Lung (tissue), 12 donors: ENCODE results near the gene CACNA1C. TPM values are rescaled to one million over a fixed set of nuclear protein-coding genes. Genes with fewer than 3 reads are reported as not detected.
A peak's percentile ranks its signal among the peaks of the same experiment; 100 is the strongest.

Experiments
- ATAC-seq: fragments of 200-7000 bp; cut with Tn5 transposase; one replicate; pipeline ENCODE4 v1.9.1; 2020; ENCODE audit warnings: moderate number of reproducible peaks; ENCODE audit not compliant: insufficient read depth, low FRiP score
- DNase-seq, 3 donors: peaks; one replicate each; pipeline ENCODE4 v3.0.0-alpha.2; 2013 to 2017
- H3K27ac ChIP-seq, 2 donors: one replicate each; pipeline ENCODE4 v1.5.1; 2013; ENCODE audit warnings: mild to moderate bottlenecking in 2 of 2, moderate library complexity in 2 of 2, control low read depth in 1 of 2, inconsistent platforms in 1 of 2, low read depth in 1 of 2, low read length in 1 of 2
- H3K27me3 ChIP-seq, 3 donors: one replicate each; pipeline ENCODE4 v1.5.1; 2013; ENCODE audit warnings: low read length in 2 of 3; ENCODE audit not compliant: control insufficient read depth in 3 of 3, insufficient read depth in 3 of 3
- H3K36me3 ChIP-seq, 4 donors: one replicate each; pipeline ENCODE4 v1.5.1; 2013; ENCODE audit warnings: low read length in 4 of 4, mild to moderate bottlenecking in 1 of 4, moderate library complexity in 1 of 4; ENCODE audit not compliant: control insufficient read depth in 4 of 4, insufficient read depth in 4 of 4
- H3K4me1 ChIP-seq, 5 donors: one replicate each; pipeline ENCODE4 v1.5.1; 2013; ENCODE audit warnings: low read length in 5 of 5, mild to moderate bottlenecking in 2 of 5, moderate library complexity in 1 of 5; ENCODE audit not compliant: control insufficient read depth in 5 of 5, insufficient read depth in 5 of 5
- H3K4me3 ChIP-seq: one replicate; pipeline ENCODE4 v1.5.1; 2013; ENCODE audit warnings: mild to moderate bottlenecking, control low read depth, moderate library complexity
- H3K9ac ChIP-seq, 2 donors: one replicate each; pipeline ENCODE4 v1.5.1; 2013; ENCODE audit warnings: low read length in 2 of 2, control low read depth in 1 of 2; ENCODE audit not compliant: insufficient read depth in 1 of 2
- H3K9me3 ChIP-seq, 4 donors: one replicate each; pipeline ENCODE4 v1.5.1; 2013; ENCODE audit warnings: low read length in 3 of 4, mild to moderate bottlenecking in 1 of 4, moderate library complexity in 1 of 4; ENCODE audit not compliant: control insufficient read depth in 4 of 4, insufficient read depth in 3 of 4
- WGBS, 2 donors: extraction: QIAGEN DNeasy Blood & Tissue Kit; methylation state at CpG; one replicate each; pipeline ENCODE4 v1.1.7; 2013; 5-methylcytosine and 5-hydroxymethylcytosine counted together
- polyA plus RNA-seq, 2 donors: library from polyadenylated mRNA; stranded (reverse); fragments of 200-250 nt; gene quantifications; one replicate each; pipeline ENCODE4 v1.2.1, GENCODE V29; 2013
- total RNA-seq, 2 donors: library from RNA; depleted of rRNA in 1 of 2; stranded (reverse); fragments of >200 nt in 1 of 2; gene quantifications; one replicate each; pipeline ENCODE4 v1.2.1, GENCODE V29; 2014 to 2021
- TF ChIP-seq, protein P1 (sequence below): IDR thresholded peaks from 2 replicates; pipeline ENCODE4 v1.5.1; 2012; ENCODE audit warnings: mild to moderate bottlenecking; ENCODE audit errors: control extremely low read depth, extremely low read depth
- donor health status: control.
- donor health status: control.
- donor health status: Bipolar disorder and iron deficiency.
- donor health status: healthy.
- donor health status: DM: yes; HTN: yes; CAD: no.

The CACNA1C gene
- total and polyA plus RNA-seq, 4 donors: 3.2 to 17.5 (median 7.5) TPM

DNA sequence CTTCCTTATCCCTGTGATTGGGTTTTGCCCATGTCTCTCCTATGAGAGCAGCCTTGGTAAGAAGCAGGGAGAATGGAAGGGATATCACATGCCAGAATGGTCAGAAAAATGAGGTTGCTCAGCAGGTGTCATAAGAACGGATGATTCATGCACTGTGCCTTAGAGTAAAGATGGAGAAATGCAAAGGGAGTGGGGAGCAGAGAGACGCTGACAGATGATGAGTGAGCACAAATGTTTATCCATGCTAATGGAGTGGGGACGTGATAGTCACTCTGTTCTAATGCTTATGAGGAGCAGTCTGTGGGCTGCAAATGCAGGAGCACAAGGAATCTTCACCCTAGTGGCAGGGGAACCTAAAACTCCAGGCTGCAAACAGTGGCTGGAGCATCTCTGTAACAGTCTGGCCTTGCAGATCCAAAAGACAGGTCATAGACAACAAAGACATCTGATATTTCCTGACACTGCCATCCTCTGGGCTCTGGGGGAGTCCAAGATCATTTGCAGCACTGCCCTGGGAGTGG, 243.2 kb downstream of the CACNA1C start:
- peak in 1 of 3 donors; percentile 44 for DNase-seq
- H3K36me3 ChIP-seq: no peaks in the 10 kb centered on the region
- WGBS, 2 donors: 26 to 39% methylated on average over 3 of the region's 3 CpGs
- no peaks in the 10 kb centered on the region for H3K9me3 ChIP-seq
- H3K27ac ChIP-seq: peak overlapping the region; percentile 13 to 37
- ATAC-seq: no peak
- no peak overlapping the region for H3K9ac ChIP-seq
- H3K4me3 ChIP-seq: no peak overlapping the region
- H3K4me1 ChIP-seq: peaks cover 0 to 14% (median 6%) of the 10 kb centered on the region in 5 donors
- TF ChIP-seq, protein P1, sequence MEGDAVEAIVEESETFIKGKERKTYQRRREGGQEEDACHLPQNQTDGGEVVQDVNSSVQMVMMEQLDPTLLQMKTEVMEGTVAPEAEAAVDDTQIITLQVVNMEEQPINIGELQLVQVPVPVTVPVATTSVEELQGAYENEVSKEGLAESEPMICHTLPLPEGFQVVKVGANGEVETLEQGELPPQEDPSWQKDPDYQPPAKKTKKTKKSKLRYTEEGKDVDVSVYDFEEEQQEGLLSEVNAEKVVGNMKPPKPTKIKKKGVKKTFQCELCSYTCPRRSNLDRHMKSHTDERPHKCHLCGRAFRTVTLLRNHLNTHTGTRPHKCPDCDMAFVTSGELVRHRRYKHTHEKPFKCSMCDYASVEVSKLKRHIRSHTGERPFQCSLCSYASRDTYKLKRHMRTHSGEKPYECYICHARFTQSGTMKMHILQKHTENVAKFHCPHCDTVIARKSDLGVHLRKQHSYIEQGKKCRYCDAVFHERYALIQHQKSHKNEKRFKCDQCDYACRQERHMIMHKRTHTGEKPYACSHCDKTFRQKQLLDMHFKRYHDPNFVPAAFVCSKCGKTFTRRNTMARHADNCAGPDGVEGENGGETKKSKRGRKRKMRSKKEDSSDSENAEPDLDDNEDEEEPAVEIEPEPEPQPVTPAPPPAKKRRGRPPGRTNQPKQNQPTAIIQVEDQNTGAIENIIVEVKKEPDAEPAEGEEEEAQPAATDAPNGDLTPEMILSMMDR: no peak
- H3K27me3 ChIP-seq: no peaks in the 10 kb centered on the region

DNA sequence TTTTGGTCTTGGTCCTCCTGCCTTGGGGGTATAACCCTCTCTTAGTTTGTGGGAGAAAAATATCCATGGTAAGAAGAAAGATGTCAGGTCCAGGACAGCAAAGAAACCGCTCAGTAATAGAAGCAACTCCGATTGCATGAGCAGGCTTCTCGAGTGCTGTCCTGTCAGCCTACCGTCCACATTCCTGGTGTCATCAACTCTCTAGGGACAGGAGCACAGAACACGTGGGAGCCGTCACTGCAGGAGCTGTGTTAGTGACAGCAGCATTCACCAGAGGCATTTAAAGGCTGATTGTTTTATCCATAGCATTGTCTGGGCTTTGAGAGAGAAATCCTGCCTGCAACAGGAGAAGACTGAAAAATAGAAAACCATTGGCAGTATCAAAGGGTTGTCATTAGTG, 244.2 kb downstream of the CACNA1C start:
- TF ChIP-seq, protein P1: no peak
- Histone ChIP-seq H3K4me3 (no peak overlapping the region), H3K27me3 (no peaks in the 10 kb centered on the region), H3K4me1 (peaks cover 0 to 15% (median 6%) of the 10 kb centered on the region in 5 donors), H3K27ac (no peak overlapping the region), H3K36me3 (no peaks in the 10 kb centered on the region), H3K9me3 (no peaks in the 10 kb centered on the region), H3K9ac (no peak overlapping the region)
- ATAC-seq: no peak
- DNase-seq: no peak
- WGBS, 2 donors: 73 to 83% methylated on average over 6 of the region's 6 CpGs

DNA sequence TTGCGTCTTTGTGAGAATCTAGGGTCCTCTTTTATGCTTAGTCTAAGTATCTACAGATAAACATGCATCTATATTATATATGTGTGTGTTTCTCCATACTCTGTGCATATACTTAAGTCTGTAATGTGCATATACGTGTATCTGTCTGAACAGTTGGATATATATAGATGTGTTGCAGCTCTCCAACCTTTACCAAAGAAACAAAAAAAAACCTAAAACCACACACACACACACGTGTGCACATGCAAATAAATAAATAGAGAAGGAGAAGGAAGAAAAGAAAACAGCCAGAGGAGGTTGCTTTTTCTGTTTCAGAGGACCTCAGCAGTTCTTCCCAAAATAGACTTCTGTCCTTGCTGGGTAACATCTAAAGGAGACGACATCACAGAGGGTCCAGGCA, 244.9 kb downstream of the CACNA1C start:
- H3K4me1 ChIP-seq: peaks cover 0 to 17% (median 6%) of the 10 kb centered on the region in 5 donors
- TF ChIP-seq, protein P1: no peak
- H3K36me3 ChIP-seq: no peaks in the 10 kb centered on the region
- no peaks in the 10 kb centered on the region for H3K9me3 ChIP-seq
- no peak overlapping the region for H3K27ac ChIP-seq
- no peak for DNase-seq
- no peak for ATAC-seq
- WGBS, 2 donors: 61 to 62% methylated on average over 4 of the region's 4 CpGs
- H3K9ac ChIP-seq: no peak overlapping the region
- peaks cover 0 to 2% (median 0%) of the 10 kb centered on the region in 3 donors for H3K27me3 ChIP-seq
- H3K4me3 ChIP-seq: no peak overlapping the region
